ENCODE results near the gene HAPLN1.

DNA sequence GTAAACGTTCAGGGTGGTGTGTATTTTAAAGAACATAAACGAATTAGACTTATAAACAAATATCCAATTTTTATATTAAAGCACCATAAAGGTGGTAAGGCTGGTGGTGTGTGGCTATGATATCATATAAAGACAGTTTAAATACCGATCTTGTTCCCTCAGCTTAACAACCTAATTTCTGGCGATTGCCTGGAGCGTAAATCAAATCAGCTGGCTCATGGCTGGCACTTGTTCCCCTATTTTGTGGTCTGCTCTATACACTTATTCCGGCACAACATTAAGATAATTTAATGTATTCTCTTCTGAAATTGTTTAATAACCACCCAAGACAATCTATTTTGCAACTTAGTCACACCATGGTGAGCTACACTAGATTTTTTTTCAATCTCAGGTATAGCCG lies 2.4 kb upstream of the HAPLN1 start:
- TF ChIP-seq, protein P1, sequence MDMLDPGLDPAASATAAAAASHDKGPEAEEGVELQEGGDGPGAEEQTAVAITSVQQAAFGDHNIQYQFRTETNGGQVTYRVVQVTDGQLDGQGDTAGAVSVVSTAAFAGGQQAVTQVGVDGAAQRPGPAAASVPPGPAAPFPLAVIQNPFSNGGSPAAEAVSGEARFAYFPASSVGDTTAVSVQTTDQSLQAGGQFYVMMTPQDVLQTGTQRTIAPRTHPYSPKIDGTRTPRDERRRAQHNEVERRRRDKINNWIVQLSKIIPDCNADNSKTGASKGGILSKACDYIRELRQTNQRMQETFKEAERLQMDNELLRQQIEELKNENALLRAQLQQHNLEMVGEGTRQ (IDR thresholded peaks at IDR 0.05; ENCODE audit: low read depth, low read length): no peak
- no peak for TF ChIP-seq MAZ (IDR thresholded peaks at IDR 0.05; ENCODE audit: borderline replicate concordance, low read depth, low read length)
- TF ChIP-seq, protein P2, sequence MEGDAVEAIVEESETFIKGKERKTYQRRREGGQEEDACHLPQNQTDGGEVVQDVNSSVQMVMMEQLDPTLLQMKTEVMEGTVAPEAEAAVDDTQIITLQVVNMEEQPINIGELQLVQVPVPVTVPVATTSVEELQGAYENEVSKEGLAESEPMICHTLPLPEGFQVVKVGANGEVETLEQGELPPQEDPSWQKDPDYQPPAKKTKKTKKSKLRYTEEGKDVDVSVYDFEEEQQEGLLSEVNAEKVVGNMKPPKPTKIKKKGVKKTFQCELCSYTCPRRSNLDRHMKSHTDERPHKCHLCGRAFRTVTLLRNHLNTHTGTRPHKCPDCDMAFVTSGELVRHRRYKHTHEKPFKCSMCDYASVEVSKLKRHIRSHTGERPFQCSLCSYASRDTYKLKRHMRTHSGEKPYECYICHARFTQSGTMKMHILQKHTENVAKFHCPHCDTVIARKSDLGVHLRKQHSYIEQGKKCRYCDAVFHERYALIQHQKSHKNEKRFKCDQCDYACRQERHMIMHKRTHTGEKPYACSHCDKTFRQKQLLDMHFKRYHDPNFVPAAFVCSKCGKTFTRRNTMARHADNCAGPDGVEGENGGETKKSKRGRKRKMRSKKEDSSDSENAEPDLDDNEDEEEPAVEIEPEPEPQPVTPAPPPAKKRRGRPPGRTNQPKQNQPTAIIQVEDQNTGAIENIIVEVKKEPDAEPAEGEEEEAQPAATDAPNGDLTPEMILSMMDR (conservative IDR thresholded peaks at IDR 0.05; ENCODE audit: low read depth, low read length): no peak
